Brain microvascular endothelial cell (primary cell): ENCODE results near the gene NSD2.

Source experiments
- DNase-seq: peaks from one replicate; pipeline ENCODE4 v3.0.0-alpha.2; 2020
- H3K27ac ChIP-seq: fragments of 250-450 bp; sonication (Bioruptor Pico); 2 replicates; pipeline ENCODE4 v1.5.1; 2020; ENCODE audit warnings: mild to moderate bottlenecking, moderate library complexity
- H3K27me3 ChIP-seq: fragments of 250-450 bp; sonication (Bioruptor Pico); replicated peaks from 2 replicates; pipeline ENCODE4 v1.5.1; 2020; ENCODE audit warnings: mild to moderate bottlenecking
- H3K36me3 ChIP-seq: fragments of 250-450 bp; sonication (Bioruptor Pico); replicated peaks from 2 replicates; pipeline ENCODE4 v1.5.1; 2020; ENCODE audit warnings: mild to moderate bottlenecking
- H3K4me3 ChIP-seq: 2 replicates; pipeline ENCODE4 v1.5.1; 2011; ENCODE audit warnings: low read depth, mild to moderate bottlenecking, control low read depth, low read length, moderate library complexity
- in situ Hi-C: cut with HindIII; loops from 2 replicates; pipeline ENCODE4 v1.10.0; 2017; ENCODE audit warnings: low sequenced_read_pairs, low pct_ligation_motif_present
- TF ChIP-seq, protein P1 (sequence below): IDR thresholded peaks from 2 replicates; pipeline ENCODE4 v1.5.1; 2011; ENCODE audit warnings: low read depth, mild to moderate bottlenecking, moderate library complexity, low read length, control low read depth, inconsistent platforms; ENCODE audit errors: missing control alignments

The NSD2 gene

DNA sequence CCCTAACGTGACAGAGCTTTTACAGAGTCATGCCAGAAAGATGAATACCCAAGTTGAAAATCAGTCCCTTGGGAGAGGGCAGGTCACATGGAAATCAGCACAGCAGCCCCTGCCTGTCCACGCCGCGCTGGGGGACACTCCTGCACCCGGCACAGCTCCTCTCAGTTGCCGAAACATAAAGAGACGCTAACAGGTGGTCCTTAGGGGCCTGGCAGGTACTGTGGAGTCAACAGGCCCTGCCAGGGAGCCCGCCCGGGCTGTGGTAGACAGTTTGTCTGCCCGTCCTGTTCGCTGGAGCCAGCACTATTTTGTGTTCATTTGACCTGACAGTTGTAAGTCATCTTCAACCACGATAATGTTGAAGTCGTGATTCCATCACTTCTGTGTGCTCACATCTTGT lies 107.0 kb downstream of the NSD2 start:
- peaks cover 43% of the 10 kb centered on the region for H3K36me3 ChIP-seq
- in situ Hi-C loops: no loop called here
- TF ChIP-seq, protein P1, sequence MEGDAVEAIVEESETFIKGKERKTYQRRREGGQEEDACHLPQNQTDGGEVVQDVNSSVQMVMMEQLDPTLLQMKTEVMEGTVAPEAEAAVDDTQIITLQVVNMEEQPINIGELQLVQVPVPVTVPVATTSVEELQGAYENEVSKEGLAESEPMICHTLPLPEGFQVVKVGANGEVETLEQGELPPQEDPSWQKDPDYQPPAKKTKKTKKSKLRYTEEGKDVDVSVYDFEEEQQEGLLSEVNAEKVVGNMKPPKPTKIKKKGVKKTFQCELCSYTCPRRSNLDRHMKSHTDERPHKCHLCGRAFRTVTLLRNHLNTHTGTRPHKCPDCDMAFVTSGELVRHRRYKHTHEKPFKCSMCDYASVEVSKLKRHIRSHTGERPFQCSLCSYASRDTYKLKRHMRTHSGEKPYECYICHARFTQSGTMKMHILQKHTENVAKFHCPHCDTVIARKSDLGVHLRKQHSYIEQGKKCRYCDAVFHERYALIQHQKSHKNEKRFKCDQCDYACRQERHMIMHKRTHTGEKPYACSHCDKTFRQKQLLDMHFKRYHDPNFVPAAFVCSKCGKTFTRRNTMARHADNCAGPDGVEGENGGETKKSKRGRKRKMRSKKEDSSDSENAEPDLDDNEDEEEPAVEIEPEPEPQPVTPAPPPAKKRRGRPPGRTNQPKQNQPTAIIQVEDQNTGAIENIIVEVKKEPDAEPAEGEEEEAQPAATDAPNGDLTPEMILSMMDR: no peak
- no peaks in the 10 kb centered on the region for H3K27me3 ChIP-seq
- no peak for DNase-seq
- no peak overlapping the region for H3K27ac ChIP-seq
- no peak overlapping the region for H3K4me3 ChIP-seq

DNA sequence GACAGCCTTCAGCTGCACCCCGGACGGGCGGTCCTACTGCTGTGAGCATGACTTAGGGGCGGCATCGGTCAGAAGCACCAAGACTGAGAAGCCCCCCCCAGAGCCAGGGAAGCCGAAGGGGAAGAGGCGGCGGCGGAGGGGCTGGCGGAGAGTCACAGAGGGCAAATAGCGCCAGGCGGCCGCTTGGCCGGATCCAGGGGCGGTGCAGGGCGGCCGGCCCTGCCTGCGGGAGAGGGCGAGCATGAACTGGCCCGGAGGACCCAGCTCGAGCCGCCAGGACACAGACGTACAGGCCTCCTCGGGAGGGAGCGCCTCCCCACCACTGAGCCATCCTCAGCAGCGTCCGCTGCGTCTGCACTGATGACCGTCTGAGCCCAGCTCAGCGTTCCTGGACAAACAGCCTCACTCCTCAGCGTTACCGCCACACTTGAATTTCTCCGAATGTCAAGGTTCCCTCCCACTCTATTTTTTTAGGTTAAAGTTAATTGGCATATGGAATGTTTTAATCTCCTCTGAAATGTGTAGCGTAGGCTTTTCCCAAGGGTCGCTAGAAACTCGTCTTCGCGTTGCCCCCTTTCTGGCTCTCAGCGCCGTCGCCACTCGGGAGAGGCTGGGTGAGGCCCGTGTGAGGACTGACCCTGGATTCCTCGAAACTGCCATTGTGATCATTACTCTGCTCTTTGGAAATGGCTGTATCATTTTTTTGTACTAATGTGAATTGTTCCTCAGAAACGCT lies 107.7 kb downstream of the NSD2 start:
- H3K4me3 ChIP-seq: no peak overlapping the region
- no peak overlapping the region for H3K27ac ChIP-seq
- H3K27me3 ChIP-seq: no peaks in the 10 kb centered on the region
- no peak for DNase-seq
- in situ Hi-C loops: no loop called here
- peaks cover 50% of the 10 kb centered on the region for H3K36me3 ChIP-seq
- TF ChIP-seq, protein P1: no peak

DNA sequence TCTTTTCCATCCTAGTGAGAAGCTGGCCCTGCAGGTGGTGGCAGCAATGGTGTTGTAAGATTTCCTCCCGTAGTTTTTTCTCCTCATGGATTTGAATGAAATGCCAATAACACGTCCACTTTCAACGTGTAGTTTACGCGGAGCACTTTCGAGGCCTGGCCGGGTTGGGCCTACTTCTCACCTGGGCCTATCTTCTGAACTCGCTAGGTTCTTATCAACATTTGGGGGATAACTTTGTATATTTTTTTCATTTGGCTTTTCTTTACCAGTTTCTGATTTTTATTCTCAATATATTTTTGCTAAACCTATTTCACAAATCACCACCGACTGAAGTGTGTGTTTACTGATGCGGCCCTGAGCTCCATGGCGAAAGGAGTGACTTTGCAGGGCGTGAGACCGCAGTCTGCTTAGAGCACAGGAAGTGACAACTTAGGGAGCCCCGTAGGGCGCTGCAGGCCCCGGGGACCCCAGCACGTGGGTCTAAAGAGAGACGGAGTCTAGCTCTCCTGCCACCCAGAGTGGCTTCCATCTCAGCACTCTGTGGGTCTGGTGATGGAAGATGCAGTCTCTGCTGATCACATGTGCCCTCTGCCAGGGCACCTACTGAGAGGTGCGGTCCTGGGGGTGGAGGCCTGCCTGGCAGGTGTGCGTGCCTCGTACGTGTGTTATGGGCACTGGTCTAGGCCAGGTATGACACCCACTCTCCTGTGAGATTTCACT lies 108.4 kb downstream of the NSD2 start:
- no peak overlapping the region for H3K4me3 ChIP-seq
- peaks cover 56% of the 10 kb centered on the region for H3K36me3 ChIP-seq
- TF ChIP-seq, protein P1: no peak
- H3K27me3 ChIP-seq: no peaks in the 10 kb centered on the region
- in situ Hi-C loops: no loop called here
- no peak for DNase-seq
- no peak overlapping the region for H3K27ac ChIP-seq

DNA sequence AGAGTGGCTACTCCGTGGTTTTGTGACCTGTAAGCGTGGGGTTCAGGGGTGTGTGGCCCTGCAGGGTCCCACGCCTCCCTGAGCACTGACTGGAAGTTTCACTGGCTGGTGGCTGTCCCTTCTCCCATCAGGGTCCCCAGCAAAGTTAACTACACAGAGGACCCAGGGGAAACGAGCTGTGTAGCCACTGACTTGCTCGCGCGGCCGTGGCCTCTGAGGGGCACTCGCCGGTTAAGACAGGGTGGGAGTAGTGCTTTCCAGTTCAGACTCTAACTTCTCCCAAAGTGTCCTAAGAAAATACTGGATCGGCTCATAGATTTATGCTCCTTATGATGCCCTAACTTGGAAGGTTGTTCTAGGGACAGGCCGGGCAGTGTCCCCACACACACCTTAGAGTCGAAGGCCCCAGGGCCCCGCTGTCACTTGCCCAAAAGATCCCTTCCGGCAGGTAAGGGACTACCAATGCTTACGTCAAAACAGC lies 109.4 kb downstream of the NSD2 start:
- H3K36me3 ChIP-seq: peaks cover 57% of the 10 kb centered on the region
- no peak for DNase-seq
- in situ Hi-C loops: no loop called here
- no peaks in the 10 kb centered on the region for H3K27me3 ChIP-seq
- TF ChIP-seq, protein P1: no peak
- no peak overlapping the region for H3K27ac ChIP-seq
- no peak overlapping the region for H3K4me3 ChIP-seq

DNA sequence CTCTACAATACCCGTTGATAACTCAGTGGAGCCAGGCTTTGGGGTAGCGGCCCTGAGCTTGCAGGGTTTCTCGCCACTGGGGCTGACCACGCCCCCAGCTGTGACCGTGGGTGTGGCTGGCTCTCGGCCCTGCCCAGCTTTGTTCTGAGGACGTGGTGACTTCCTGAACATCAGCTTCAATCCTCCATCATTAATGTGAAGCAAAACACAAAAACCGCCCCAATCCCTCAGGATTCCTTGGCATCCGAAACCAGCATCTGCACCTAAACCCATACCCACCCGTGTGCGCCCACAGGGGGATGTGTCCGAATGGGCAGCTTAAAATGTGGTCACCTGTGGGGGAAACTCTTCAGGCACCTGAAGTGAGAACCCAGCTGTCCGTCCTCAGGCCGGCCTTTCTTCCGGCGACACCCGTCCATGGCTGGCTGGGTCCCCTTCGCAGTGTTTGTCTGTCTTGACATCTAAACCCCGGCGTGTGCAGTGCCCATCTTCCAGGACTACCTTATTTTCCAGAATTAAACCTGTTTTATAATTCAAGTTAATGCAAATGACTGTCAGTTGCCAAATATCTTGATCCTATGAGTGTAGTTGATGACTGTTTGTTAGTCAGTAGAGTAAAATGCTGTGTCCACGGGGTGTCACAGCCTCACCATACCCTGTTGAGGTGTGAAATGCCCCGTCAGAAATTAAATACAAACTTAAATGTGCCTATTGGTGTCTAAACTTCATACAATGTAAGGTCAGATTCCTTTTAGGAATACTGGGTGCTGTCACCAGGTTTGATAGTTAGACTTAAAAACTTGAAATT lies 110.3 kb downstream of the NSD2 start:
- peaks cover 59% of the 10 kb centered on the region for H3K36me3 ChIP-seq
- H3K27me3 ChIP-seq: no peaks in the 10 kb centered on the region
- in situ Hi-C loops: no loop called here
- no peak overlapping the region for H3K4me3 ChIP-seq
- no peak for DNase-seq
- TF ChIP-seq, protein P1: no peak
- no peak overlapping the region for H3K27ac ChIP-seq
